Measurements from ENCODE around the gene APCDD1L.
A peak's percentile ranks its signal among the peaks of the same experiment; 100 is the strongest.

APCDD1L gene

DNA sequence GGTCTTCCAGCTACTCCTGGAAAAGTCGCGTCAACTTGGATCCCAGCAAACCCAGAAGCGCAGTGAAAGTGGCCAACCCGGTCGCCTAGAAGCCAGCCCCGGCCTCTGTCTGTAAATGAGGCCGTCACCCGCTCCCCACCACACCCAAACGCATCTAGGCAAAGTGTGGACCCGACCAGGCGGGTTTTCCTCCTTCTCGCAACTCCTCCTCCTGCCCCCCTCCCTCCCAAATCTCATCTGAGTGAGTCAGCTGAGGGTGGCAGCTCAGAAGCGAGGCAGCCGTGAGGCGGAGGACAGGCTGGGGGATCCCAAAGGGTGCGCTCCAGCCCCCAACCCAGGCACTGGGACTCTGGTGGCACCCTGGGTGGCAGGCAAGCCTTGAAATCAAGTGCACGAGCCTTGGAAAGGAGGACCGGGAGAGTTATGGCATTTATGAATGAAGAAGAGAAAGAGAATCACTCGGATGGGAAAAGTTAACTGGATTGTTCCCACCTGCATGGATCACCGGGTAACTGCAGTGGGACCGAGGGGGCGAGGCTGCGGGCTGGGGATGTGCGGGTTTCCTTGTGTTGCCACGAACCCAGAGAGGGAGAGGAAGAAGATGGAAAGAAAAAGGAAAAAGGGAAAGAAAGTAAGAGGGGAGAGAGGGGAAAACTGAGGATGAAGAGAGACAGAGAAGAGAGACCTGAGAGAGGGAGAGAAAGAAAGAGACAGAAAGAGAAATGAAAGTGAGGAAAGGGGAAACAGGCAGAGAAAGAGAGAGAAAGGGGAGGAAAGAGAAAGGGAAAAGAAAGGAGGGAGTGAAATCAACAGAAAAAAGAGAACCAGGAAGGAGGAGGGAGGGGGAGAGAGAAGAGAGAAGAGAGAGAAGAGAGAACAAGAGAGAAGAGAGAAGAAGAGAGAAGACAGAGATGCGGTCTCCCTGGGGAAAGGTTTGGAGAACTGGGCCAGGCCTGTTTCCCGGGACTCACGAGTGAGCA lies at the start of gene APCDD1L:
Gene APCDD1L, minus strand, starts transcription at position 167 of the 980 bp plus-strand sequence. CDS start 692 bp downstream, outside the sequence.
- no peaks in the 10 kb centered on the region for H3K36me3 ChIP-seq (ENCODE audit: control insufficient read depth, insufficient read depth, low read length)
- H3K27me3 ChIP-seq (ENCODE audit: control insufficient read depth, insufficient read depth, low read length): peaks cover 4% of the 10 kb centered on the region
- no peaks in the 10 kb centered on the region for H3K4me1 ChIP-seq (ENCODE audit: control insufficient read depth, insufficient read depth, low read length)
- H3K9ac ChIP-seq (ENCODE audit: low read length): no peak within 1 kb of the TSS
- peak within 1 kb of the TSS; percentile 51 for H3K4me3 ChIP-seq (ENCODE audit: low read length)
- no peak within 1 kb of the TSS for H3K27ac ChIP-seq (ENCODE audit: low read depth, low read length)

DNA sequence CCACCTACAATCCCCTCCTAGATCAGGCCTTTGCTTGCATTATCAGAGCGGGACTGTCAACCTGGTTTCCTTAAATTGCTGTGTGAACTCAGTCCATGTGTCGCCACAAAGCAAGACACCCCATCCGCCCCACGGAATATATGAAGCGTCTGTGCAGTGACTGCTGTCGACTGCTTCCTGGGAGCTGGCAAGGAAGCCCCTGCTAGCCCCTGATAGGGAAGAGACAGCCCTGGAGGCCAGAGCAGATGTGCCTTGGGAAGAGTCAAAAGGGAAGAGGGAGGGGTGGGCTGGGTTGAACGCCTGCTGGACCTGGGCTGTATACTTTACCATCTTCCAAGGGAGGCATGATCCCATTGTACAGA lies 44.1 kb upstream of the APCDD1L start:
- Histone ChIP-seq H3K27ac (ENCODE audit: low read depth, low read length) (no peak overlapping the region), H3K36me3 (ENCODE audit: control insufficient read depth, insufficient read depth, low read length) (no peaks in the 10 kb centered on the region), H3K4me3 (ENCODE audit: low read length) (no peak overlapping the region), H3K27me3 (ENCODE audit: control insufficient read depth, insufficient read depth, low read length) (no peaks in the 10 kb centered on the region), H3K9ac (ENCODE audit: low read length) (no peak overlapping the region), H3K4me1 (ENCODE audit: control insufficient read depth, insufficient read depth, low read length) (no peaks in the 10 kb centered on the region)

DNA sequence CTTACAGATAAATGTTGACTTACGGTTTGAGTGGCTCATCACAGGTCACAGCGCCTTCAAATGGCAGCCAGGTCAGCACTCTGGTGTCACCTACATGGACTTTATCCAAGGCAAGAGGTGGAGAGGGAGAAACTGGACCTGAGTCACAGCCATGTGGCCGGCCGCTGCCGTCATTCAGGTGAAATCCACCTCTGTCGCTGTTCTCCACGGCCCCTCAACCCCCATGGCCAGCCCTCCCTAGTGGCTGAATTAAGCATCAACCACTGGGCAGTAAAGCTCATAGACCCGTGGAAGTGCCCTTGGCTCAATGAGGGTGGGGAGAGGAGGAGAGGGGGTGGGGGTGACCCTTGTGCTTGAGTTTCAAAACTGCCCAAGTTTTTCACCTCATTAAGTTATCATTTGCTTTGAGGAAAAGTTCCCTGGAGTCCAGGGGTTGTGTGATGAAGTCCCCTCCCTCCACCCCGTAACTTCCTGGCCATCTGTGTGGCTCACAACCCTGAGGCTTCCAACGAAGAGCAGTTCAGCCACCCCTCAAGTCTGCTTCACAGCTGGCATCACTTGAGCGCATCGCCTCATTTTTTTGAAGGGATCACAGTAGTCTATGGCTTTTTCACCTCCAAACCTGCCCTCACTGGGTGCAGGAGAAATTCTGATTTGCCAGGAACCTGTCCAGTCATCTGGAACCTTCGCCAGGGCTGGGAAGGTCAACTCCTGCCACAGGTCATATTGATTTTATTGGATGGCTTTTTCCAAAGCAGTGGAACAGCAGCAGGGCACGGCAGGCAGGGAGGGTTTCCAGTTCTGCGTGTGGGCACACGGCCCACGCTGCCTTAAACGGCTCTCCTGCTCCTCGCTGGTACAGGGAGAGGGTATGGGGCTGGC lies 43.5 kb upstream of the APCDD1L start:
- H3K36me3 ChIP-seq (ENCODE audit: control insufficient read depth, insufficient read depth, low read length): no peaks in the 10 kb centered on the region
- no peak overlapping the region for H3K27ac ChIP-seq (ENCODE audit: low read depth, low read length)
- no peaks in the 10 kb centered on the region for H3K4me1 ChIP-seq (ENCODE audit: control insufficient read depth, insufficient read depth, low read length)
- H3K27me3 ChIP-seq (ENCODE audit: control insufficient read depth, insufficient read depth, low read length): no peaks in the 10 kb centered on the region
- no peak overlapping the region for H3K4me3 ChIP-seq (ENCODE audit: low read length)
- no peak overlapping the region for H3K9ac ChIP-seq (ENCODE audit: low read length)

GRCh38 chr20:58557733-58558342 lies 42.6 kb upstream of the APCDD1L start:
- Histone ChIP-seq H3K4me1 (ENCODE audit: control insufficient read depth, insufficient read depth, low read length) (no peaks in the 10 kb centered on the region), H3K27ac (ENCODE audit: low read depth, low read length) (no peak overlapping the region), H3K4me3 (ENCODE audit: low read length) (no peak overlapping the region), H3K27me3 (ENCODE audit: control insufficient read depth, insufficient read depth, low read length) (no peaks in the 10 kb centered on the region), H3K36me3 (ENCODE audit: control insufficient read depth, insufficient read depth, low read length) (no peaks in the 10 kb centered on the region), H3K9ac (ENCODE audit: low read length) (no peak overlapping the region)

GRCh38 chr20:58556961-58557360 lies 41.8 kb upstream of the APCDD1L start:
- Histone ChIP-seq H3K4me1 (ENCODE audit: control insufficient read depth, insufficient read depth, low read length) (no peaks in the 10 kb centered on the region), H3K36me3 (ENCODE audit: control insufficient read depth, insufficient read depth, low read length) (no peaks in the 10 kb centered on the region), H3K4me3 (ENCODE audit: low read length) (no peak overlapping the region), H3K27ac (ENCODE audit: low read depth, low read length) (no peak overlapping the region), H3K9ac (ENCODE audit: low read length) (no peak overlapping the region), H3K27me3 (ENCODE audit: control insufficient read depth, insufficient read depth, low read length) (no peaks in the 10 kb centered on the region)

- Histone ChIP-seq H3K4me3 (ENCODE audit: low read length) (no peak overlapping the region), H3K4me1 (ENCODE audit: control insufficient read depth, insufficient read depth, low read length) (no peaks in the 10 kb centered on the region), H3K9ac (ENCODE audit: low read length) (no peak overlapping the region), H3K27ac (ENCODE audit: low read depth, low read length) (no peak overlapping the region), H3K27me3 (ENCODE audit: control insufficient read depth, insufficient read depth, low read length) (no peaks in the 10 kb centered on the region), H3K36me3 (ENCODE audit: control insufficient read depth, insufficient read depth, low read length) (no peaks in the 10 kb centered on the region)
Observed at GRCh38 chr20:58555078-58555765, 40.0 kb upstream of the APCDD1L start.

DNA sequence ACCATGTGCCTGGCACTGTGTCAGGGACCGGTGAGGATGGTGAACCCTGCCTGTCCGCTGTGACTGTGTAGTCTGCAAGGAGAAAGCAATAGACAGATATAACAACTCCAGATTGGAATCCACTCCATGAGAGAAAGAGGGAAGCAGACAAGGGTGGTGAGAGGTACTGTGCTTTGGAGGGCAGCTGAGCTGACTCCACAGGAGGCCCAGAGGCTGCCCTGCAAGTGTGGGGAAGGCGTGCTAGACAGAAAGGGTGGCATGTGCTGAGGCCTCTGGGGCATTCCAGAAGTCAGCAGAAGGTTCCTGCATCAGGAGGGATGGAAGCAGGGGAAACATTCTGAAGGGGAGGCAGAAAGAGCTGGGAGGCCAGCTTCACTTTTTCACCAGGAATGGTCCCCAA lies 39.3 kb upstream of the APCDD1L start:
- Histone ChIP-seq H3K27me3 (ENCODE audit: control insufficient read depth, insufficient read depth, low read length) (no peaks in the 10 kb centered on the region), H3K9ac (ENCODE audit: low read length) (no peak overlapping the region), H3K27ac (ENCODE audit: low read depth, low read length) (no peak overlapping the region), H3K36me3 (ENCODE audit: control insufficient read depth, insufficient read depth, low read length) (no peaks in the 10 kb centered on the region), H3K4me1 (ENCODE audit: control insufficient read depth, insufficient read depth, low read length) (no peaks in the 10 kb centered on the region), H3K4me3 (ENCODE audit: low read length) (no peak overlapping the region)

GRCh38 chr20:58553841-58554240 lies 38.6 kb upstream of the APCDD1L start:
- H3K36me3 ChIP-seq (ENCODE audit: control insufficient read depth, insufficient read depth, low read length): no peaks in the 10 kb centered on the region
- H3K4me1 ChIP-seq (ENCODE audit: control insufficient read depth, insufficient read depth, low read length): no peaks in the 10 kb centered on the region
- H3K27ac ChIP-seq (ENCODE audit: low read depth, low read length): no peak overlapping the region
- no peaks in the 10 kb centered on the region for H3K27me3 ChIP-seq (ENCODE audit: control insufficient read depth, insufficient read depth, low read length)
- H3K4me3 ChIP-seq (ENCODE audit: low read length): no peak overlapping the region
- no peak overlapping the region for H3K9ac ChIP-seq (ENCODE audit: low read length)

DNA sequence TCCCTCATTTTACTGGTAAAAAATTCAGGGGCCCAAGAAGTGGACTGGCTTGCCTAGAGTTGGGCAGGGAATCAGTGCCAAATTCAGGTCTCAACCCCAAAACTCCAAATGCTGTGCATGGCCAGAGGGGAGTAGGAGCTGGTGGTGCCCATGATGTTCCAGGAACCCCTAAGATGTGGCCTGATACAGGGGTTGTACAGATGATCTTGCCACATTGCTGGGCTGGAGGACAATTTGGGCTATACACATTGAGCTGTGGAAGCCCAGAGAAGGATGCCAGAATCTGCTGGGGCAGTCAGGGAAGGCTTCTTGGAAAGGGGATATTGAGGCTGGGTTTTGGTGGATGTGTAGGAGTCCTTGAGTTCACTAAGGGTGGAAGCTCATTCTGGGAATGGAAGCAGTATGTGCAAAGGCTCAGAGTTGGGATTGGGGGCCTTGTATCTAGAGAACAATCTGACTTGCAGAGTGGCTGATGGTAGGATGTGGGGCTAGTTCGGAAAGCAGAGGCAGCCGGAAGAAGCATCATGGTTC lies 38.0 kb upstream of the APCDD1L start:
- Histone ChIP-seq H3K9ac (ENCODE audit: low read length) (no peak overlapping the region), H3K27ac (ENCODE audit: low read depth, low read length) (no peak overlapping the region), H3K4me1 (ENCODE audit: control insufficient read depth, insufficient read depth, low read length) (no peaks in the 10 kb centered on the region), H3K27me3 (ENCODE audit: control insufficient read depth, insufficient read depth, low read length) (no peaks in the 10 kb centered on the region), H3K36me3 (ENCODE audit: control insufficient read depth, insufficient read depth, low read length) (no peaks in the 10 kb centered on the region), H3K4me3 (ENCODE audit: low read length) (no peak overlapping the region)

DNA sequence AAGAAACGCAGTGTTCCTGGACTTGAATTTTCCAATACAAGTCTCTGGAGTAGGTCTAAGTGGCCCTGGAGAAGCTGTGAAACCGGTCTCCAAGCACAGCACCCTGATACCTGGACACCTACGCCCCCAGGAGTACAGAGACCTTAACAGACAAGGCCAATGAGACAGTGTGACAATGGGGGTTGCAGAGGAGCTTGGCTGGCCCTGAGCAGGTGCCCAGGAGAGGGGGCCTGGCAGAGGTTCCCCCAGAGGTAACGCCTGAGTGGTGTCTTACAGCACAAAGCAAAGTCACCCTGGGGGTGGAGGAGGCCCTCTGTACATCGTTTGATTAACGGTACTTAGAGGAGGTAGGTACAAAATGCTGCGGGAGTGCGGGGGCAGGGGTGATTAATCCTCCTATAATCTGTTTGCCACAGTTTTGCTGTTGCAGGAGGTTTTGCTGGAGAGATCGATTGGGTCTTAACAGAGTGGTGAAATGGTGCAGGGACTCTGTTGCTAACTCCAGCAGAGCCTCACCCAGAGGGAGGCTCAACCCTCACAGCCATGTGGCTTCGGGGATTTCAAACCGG lies 37.3 kb upstream of the APCDD1L start:
- Histone ChIP-seq H3K4me3 (ENCODE audit: low read length) (no peak overlapping the region), H3K27me3 (ENCODE audit: control insufficient read depth, insufficient read depth, low read length) (no peaks in the 10 kb centered on the region), H3K27ac (ENCODE audit: low read depth, low read length) (no peak overlapping the region), H3K36me3 (ENCODE audit: control insufficient read depth, insufficient read depth, low read length) (no peaks in the 10 kb centered on the region), H3K4me1 (ENCODE audit: control insufficient read depth, insufficient read depth, low read length) (no peaks in the 10 kb centered on the region), H3K9ac (ENCODE audit: low read length) (no peak overlapping the region)

DNA sequence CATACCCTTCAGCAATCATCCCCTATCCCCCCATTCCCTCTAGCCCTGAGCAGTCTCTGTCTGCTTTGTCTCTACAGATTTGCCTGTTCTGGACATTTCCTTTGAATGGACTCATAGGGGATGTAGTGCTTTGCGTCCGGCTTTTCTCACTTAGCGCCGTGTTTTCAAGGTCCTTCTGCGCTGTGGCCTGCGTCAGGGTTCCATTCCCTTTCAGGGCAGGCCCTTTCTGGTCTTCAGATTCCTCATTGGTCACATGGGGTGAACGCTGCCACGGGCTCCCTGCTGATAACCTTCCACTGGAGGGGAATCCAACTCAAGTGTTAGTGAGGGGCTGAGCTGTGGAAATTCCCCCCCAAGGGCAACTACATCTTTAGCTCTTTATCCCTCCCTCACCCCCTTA lies 36.4 kb upstream of the APCDD1L start:
- no peak overlapping the region for H3K9ac ChIP-seq (ENCODE audit: low read length)
- no peak overlapping the region for H3K27ac ChIP-seq (ENCODE audit: low read depth, low read length)
- H3K36me3 ChIP-seq (ENCODE audit: control insufficient read depth, insufficient read depth, low read length): no peaks in the 10 kb centered on the region
- H3K4me1 ChIP-seq (ENCODE audit: control insufficient read depth, insufficient read depth, low read length): no peaks in the 10 kb centered on the region
- no peak overlapping the region for H3K4me3 ChIP-seq (ENCODE audit: low read length)
- H3K27me3 ChIP-seq (ENCODE audit: control insufficient read depth, insufficient read depth, low read length): no peaks in the 10 kb centered on the region
